Activated CD4-positive, alpha-beta T cell treated with anti-CD3 and anti-CD28 coated beads, Interleukin-10, Interleukin-2, amounts not matched to agents 100 ng/mL and 50 ng/mL, durations not matched to agents 16 hours and 8 hours (primary cell): Measurements from ENCODE around the gene MRPL2.
"Not testable (repeated sequence)": the region's sequence is repeated elsewhere in the genome, so short reads cannot be mapped to it uniquely, and the experiment has no call there.

Experiments
- DNase-seq: peaks from one replicate; pipeline ENCODE4 v3.0.0-alpha.2; 2020

The MRPL2 gene

DNA sequence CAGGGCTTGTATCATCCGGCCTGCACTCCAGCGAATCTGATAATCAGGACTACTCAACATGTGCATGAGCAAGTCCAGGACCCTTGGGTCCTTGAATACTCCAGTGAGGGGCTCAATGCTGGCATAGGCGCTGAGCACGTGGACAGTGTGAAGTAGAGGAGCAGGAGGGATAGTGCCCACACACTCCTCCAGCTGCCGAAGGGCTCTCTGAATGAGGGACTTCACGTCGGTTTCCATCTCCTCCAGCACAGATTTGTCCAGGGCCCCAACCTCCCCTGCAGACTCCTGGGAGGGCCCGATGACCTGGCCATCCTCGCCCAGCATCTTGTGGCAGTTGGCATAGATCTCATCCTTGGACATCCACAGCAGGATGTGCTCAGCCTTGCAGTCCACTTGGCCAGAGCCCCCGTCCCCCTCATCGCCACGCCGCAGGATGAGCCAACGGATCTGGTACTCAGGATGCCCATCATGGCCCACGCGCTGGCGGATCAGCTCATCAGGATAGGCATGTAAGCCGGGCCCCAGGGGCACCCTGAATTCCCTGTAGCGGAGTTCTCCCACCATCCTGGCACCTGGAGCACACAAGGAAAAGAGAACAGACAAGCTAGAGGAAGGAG, 6.9 kb downstream of the MRPL2 start:
- DNase-seq, result no peak

DNA sequence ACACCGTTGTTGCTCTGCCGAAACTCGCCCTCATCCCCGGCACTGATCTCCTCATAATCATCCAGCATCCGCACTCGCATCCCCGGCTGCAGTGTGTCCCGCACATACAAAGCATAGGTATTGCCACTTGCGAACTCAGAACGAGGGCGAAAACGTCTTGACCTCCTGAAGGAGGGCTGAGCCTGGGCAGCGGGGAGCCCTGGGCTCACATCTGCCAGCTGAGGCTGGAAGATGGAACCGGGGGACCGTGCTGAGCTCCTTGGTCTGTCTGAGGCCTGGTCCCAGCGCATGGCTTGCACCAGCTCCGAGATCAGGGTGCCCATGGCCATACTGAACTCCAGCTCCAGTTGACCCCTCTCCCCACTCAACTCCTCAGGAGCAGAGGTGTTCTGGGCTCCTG, 8.3 kb downstream of the MRPL2 start:
- DNase-seq, result no peak

DNA sequence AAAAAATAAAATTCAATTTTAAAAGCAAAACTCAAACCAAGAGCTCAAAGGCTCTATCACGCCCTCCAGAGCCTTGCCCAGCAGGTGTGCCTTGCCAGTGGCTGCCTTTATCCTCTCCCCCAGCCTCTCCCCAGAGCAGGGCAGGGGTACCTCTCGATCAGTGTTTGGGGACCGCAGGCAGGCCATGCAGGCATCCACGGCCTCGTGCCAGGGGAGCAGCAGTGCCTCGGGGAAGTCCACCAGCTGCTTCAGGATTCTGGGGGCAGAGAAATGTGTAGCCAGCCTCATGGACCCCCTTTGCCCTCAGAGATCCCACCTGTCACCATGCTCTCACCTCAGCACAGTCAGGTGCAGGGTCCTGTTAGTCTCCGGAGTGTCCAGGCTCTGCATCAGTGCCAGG, 11.2 kb downstream of the MRPL2 start:
- no peak for DNase-seq

DNA sequence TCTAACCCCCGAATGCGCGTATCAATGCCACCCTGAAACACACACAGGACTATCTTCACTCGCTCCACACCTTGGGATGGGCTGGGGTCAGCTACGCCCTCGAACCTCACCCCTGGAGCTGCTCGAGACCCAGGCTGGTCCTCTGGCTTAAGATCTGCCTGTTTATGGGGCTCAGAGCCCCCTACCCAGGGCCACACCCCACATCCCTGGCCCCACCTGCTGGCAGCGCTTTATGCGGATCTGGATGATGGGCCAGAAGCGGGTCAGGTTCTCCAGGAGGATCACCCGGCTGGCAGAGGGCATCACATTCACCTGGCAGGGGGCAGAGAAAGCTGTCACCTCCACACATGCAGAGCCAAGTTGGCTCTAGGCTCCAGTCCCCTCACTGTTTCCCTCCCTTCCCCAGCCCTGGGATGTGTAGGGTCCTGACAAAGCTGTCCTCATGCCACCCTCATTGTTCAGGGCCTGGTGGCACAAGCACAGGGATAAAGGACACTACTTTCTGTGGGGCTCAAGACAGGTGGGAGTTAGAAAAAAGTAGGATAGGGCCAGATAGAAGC, 13.8 kb downstream of the MRPL2 start:
- no peak for DNase-seq

DNA sequence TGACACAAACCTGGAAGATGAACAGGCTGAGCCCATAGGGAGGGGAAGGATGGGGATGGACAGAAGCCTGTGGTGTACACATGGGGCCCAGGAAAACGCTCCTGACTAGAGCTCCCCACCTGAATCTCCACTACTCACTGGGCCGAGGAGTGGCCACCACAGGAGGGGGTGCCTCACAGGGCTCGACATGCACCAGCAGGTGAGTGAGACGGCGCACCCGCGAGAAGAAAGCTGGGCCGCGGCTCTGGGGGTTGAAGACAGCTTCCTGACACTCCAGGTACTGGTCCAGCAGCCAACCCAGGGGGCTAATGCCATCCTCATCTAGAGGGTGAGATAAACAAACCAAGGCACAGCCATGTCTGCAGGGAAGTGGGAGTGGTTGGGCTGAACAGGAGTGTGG, 15.9 kb downstream of the MRPL2 start:
- no peak for DNase-seq

DNA sequence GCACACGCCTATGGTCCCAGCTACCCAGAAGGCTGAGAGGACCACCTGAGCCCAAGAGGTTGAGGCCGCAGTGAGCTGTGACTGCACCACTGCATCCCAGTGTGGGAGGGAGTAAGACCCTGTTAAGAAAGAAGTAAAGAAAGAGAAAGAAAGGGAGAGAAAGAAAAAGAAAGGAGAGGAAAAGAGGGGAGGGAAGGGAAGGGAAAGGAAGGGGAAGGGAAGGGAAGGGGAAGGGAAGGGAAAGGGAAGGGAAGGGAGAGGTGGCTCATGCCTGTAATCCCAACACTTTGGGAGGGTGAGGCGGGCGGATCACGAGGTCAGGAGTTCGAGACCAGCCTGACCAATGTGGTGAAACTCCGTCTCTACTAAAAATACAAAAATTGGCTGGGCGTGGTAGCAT, 17.8 kb downstream of the MRPL2 start:
- DNase-seq, result not testable (repeated sequence)

DNA sequence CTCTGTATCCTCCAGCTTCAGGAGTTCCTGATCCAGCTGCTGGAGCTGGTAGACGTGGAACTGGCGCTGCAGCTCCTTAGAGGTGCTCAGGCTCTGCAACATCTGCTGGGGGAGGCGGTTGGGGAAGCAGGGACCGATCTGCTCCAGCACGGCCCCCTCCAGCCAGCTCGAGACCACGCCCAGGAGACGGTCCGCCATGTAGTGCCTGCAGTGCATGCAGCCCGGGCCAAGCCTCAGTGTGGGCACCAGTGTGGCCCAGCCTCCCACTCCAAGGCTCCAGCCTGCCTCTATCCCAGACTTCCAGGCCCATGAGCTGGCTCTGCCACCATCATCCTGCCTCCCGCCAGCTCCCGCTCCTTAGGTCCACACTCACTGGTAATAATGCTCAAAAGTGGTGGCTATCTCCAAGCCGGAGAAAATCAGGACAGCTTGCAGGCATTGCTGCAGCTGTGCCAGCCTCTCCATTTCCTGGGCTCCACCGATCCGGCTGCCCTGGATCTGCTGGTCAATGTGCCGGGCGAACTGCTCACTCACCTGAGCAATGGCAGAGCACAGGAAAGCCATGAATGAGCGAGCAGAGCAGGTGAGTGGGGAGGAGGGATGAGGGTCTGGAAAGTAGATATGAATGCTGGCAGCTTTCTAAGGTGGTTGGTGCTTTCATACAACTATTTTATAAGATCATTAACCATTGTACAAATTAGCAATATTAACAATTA, 18.5 kb downstream of the MRPL2 start:
- no peak for DNase-seq

DNA sequence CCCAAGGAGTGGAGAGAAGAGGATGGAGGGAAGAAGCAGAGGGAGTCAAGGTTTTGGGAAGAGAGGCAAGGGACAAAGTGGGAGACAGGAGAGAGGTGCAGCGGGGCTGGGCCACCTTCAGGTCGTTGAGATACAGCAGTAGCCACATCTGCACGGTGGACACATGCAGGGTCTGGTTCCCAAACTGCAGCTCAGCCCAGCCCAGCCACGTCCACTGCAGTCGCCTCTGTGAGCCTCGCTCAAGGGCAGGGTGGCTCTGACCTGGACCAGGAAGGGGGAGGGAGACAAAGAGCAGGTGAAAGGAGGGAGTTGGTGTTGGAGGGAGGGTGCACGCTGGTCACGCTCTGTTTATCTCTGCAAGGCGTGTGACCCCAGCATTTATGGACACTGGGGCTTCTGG, 20.5 kb downstream of the MRPL2 start:
- no peak for DNase-seq

DNA sequence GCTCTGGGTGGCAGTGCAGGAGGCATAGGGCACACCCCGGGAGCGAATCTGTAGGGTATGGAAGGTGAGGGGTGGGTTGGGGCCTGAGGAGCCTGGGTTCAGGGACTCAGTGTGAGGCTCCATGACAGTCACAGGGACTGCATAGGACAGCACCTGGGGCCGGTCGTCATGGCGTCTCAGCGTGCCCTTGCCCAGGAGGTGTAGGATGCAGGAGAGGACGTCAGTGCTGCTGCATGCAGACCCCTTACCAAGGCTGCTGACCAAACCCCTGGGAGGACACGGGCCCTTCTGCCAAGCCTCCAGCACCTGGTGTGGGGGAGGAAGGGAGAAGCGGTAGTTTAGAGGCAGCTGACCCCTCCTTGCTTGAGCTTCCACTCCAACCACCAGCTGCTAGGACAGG, 21.5 kb downstream of the MRPL2 start:
- DNase-seq, result no peak

DNA sequence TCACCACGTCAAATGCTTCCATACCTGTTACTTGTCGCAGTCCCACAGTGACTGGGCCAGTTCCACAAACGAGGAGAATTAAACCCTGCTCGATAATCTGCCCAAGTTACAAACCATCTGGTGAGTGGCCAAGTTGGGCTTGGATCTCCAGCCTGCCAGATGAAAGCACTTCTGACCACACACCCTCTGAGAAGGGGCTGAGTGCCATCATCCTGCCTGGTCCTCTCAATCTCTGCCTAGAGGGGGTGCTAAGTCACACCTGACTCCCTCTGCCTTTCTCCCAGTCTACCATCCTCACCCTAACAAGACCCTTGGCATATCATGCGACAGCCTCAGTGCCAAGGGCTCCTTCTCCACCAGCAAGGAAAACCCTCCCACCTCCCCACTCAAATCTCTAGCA, 22.0 kb downstream of the MRPL2 start:
- no peak for DNase-seq

DNA sequence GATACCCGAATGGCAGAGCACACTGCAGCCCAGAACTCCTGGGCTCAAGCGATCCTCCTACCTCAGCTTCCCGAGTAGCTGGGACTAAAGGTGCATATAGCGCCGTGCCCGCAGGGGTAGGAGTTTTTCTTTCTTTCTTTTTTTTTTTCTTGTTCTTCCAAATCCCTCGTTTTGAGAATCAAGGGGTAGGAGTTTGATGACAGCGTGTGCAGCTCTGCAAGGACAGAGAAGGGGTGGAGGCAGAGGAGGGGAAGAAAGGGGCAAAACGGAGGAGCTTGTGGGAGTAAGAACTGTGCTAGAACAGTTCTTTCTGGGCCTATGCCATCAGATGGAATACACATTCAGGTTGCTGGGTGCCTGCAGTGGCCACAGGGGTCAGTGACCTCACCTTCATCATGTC, 22.5 kb downstream of the MRPL2 start:
- no peak for DNase-seq

DNA sequence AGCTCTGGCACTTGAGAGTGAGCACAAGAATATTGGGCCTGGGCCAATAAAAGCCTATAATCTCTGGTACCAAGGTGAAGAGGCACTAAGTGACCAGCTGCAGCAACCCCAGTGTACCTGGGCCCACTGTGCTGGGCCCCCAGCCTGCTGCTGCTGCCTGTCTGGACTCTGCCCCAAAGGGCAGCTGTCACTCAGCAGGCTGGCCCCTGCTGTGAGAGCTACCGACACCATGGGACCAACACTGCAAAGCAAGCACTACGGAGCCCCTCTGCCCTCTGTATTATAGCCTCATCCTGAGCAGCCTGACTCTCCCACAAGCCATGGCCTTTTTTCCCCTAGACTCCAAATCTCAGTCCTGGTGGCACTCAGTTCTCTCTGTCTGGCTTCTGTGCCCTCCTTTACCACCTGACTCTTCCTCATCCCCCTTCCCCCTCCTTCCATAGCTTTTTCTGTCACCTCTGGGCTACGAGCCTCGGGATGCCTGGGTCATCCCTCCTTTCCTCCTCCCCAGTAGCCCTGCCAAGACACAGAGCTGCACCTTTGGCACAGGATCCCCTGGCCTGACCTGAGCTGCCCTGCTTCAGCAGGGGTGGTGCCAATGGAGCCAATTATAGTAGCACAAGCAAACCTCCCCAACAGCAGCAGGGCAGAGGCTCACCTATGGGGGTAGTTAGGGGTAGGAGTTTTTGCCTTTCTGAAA, 23.6 kb downstream of the MRPL2 start:
- no peak for DNase-seq

DNA sequence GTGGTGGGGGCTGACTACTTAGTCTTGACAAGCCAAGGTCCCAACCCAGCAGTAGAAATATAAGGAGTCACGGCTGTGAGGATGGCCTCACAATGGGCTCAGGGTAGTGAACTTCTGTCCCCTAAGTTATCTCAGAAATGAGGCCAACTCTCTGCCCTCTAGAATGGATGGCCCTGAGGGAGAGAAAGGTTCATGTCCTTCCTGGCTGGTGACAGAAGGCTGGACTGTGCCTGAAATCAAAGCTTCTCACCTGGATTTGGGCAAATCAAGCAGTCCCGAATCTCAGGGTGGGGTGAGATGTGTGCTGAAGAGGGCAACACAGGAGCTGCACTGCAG, 25.1 kb downstream of the MRPL2 start:
- DNase-seq, result no peak

DNA sequence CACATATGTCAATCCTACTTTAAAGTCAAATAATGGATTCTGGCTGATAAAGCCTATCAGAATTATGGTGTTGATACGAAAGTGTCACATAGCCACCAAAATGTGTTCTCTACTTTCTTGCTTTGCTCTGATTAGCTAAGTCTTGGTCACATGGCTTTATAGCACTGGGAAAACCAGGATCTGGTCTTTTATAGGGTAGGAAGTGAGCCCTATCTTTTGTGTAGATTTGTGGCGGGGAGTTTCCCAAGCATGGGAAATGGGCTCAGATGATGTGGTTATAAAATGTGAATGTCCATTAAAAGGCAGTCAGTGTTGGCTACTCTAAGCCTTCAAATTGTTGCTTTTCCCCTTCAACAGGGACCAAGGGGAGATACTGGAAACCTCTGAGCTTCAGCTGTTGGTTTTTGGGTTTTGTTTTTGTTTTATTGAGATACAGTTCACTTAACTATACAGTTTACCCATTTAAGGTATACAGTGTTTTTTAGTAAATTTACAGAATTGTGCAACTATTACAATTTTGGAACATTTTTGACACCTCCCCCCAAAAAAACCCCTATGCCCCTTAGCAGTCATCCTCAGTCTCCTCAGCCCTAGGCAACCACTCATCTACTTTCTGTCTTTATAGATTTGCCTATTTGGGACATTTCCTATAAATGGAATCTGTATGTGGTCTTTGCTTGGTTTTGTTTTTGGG, 25.6 kb downstream of the MRPL2 start:
- no peak for DNase-seq

DNA sequence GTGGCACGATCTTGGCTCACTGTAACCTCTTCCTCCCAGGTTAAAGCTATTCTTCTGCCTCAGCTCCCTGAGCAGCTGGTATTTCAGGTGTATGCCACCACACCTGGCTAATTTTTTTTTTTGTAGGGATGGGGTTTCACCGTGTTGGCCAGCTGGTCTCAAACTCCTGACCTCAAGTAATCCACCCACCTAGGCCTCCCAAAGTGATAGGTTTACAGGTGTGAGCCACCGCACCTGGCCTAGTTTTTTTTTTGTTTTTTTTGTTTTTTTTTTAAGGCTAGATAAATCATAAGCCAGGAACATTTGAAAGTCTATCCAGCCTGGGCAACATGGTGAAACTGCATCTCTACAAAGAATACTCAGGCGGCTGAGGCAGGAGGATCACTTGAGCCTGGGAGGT, 26.9 kb downstream of the MRPL2 start:
- no peak for DNase-seq

DNA sequence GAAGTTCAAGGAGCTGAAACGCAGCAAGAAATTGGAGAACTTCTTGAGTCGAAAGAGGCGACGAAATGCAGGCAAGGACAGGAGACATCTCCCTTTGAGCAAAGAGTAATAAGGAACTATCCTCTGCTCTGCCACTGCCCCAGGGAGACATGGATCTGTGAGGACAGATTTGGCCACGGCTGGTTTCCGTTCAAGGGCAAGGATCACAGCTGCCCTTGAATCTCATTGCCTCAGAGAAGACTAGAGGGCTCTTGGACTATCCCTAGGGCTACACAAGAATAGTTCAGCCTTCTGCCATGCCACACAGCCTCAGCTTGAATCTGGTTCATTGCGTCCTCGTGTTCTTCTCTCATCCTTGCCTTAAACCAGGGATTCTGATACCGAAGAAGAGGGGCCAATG, 30.1 kb downstream of the MRPL2 start:
- no peak for DNase-seq

DNA sequence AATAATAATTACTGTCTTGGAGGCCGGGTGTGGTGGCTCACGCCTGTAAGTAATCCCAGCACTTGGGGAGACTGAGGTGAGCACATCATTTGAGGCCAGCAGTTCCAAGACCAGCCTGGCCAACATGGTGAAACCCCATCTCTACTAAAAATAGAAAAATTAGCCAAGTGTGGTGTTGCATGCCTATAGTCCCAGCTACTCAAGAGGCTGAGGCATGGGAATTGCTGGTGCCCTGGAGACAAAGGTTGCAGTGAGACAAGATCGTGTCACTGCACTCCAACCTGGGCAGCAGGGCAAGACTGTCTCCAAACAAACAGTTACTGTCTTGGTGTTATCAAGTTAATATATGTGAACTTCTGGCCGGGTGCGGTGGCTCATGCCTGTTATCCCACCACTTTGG, 32.9 kb downstream of the MRPL2 start:
- no peak for DNase-seq

DNA sequence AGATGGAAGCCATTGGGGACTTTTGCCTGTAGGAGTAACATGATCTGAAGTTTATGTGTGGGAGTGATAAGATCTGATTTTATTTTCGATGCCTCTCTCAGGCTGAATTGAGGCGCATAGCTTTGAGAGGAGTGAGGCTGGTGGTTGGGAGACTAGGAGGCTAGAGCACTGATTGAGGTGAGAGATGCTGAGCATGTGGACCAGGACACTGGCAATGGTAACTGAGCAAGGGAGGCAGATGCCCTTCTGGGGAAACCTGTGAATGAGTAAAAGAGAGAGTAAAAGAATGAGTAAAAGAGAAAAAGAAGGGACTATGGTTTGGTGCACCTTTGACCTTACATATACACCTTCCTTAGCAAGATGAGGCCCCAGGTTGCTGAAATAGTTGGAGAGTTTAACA, 34.8 kb downstream of the MRPL2 start:
- peak; percentile 55 for DNase-seq

DNA sequence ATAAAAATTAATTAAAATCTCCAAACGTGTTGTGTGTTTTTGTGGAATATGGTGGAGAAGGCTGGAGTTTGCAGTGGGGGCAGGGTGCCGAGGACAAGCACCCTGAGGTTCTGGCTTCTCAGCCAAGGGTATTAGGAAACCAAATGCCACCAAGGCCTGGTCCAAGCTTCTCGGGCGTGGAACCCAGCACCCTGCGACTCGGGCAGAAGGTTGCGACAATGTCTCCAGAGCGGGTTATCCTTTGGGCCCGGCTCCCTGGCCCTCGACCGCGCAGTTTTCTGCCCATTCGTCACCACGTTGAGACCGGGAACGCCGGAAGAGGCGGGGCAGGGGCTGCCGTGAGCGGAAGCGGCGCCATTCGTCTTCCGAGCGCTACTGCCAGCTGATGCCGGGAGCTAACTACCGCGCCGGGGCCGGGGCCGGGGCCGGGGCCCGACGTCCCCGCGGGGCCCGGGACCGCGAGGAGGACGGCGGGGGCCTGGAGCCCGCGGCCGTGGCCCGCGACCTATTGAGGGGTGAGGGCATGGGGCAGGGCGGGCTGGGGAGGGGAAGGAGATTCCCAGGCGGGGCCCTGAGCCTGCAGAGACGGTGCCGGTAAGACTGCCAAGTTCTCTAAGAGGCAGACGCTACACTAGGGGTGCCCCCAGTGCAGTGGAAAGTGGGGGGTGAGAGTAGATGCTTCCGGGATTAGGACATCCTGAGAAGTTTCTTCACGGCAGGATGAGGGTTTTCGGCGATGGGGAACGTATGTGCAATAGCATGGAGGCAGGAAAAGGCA, 37.8 kb downstream of the MRPL2 start, which contains the start of gene RRP36:
Gene RRP36 (plus strand): TSS at position 354 of the 778 bp plus-strand sequence. CDS start 32 bp downstream, at position 386.
- peak; percentile 85 for DNase-seq

DNA sequence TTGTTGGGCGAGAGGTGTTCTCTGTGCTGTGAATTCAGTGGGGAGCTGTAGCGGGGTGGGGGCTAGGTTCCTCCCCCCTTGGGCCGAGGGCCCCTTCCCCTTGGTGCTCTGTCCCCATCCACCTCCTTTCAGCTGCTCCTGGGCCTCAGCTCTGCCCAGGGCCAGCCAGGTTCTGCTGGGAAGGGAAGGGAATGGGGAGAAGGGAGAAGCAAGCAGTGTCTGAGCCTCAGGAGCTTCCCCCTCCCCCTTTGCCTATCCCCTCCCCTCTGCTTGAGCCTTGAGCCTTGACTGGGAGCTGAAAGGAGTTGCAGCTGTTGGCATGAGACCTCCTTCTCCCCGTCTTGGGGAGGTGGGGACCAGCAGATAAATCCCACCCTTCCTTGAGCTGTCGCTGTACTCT, 38.4 kb downstream of the MRPL2 start:
- no peak for DNase-seq

DNA sequence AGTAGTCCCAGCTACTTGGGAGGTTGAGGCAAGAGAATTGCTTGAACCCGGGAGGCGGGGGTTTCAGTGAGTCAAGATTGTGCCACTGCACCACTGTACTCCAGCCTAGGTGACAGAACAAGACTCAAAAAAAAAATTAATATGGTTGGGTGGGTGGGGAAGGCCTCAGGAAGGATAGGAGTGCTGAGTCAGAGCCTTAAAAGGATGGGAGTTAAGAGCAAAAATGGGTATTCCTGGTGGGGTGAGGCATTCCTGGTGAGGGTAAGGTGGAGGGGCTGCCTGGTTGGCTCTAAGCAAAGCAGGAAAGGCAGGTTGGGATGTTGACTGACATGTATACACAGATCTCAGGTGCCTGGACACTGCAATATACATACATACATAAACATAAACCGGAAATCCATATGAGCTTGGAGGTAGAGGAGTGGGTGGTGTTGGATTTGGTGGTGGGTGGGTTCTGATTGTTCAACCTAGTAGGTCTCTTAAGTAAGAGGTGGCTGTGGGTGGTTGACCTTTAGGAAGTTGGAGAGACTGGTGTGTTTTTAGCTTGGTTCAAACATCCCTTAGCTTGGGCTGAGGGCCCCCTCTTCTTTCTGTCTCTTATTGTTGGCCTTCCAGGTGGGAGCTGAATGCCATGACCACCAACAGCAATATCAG, 39.1 kb downstream of the MRPL2 start:
- DNase-seq, result no peak

DNA sequence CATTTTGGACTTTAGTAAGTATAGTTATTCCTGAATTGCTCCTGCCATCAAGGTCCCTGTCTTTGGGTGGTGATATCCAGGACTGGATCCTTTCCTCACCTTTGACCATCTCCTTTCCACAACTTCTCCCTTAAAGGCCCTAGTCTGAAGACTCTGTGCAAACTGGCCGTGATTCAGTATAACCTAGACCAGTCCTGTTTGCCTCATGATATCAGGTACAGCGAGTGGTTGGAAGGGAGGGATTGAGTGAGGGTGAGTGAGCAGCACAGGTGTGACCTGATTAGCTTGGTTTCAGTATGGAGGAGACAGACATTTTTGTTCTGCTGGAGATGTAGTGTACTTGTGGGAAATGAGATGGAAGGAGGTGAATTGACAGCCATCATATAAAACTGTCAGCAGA, 40.1 kb downstream of the MRPL2 start:
- DNase-seq, result no peak
